ENCODE results near the gene ONECUT3. TPM values are rescaled to one million over a fixed set of nuclear protein-coding genes. Genes with fewer than 3 reads are reported as not detected.

The ONECUT3 gene
- total and polyA plus RNA-seq, 9 of the 15 experiments (the other 6 are each of a cell fraction or from before 2014, with no cell fraction given): not detected

DNA sequence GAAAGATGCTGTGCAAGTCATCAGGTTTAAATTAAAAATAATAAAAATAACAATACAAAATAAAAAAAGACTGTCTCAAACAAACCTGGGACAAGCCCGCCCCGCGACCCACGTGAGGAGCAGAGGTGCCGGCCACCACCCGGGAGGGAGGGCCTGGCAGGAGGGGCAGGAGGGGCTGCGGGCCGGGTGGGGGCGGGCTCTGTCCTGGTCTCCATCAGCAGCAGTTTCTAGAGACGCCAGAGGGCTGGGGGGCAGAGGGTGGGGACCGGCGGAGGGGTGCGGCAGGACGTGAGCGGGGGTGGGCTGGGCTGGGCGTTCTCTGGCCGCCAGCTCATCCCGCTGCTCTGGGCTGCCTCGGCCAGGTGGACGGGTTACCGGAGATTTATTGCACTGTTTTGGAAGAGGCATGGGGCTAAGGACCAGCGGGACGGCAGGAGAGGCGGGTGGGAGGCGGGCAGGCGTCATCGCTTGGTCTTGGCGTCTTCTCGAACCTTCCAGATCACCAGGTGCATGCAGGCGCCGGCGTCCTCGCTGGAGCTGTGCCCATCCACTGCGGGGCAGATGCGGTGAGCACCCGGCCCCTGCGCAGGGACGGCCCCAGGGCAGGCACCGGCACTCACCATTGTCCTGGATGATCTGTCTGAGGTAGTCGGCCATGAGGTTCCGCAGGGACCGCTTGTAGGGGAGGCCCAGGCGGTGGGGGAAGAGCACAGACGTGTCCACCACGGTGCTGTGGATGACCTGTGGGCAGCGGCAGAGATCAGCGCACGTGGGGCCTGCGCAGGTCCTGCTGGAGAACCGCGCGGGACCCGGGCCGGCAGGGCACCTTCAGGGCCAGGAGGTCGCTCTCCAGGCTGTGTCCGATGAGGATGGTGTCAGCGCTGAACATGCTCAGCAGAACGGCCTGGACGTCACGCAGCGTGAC, 62.6 kb downstream of the ONECUT3 start:
- in situ Hi-C loops (cut with MboI) (no loop called here), intact Hi-C loops (cut with micrococcal nuclease) (no loop called here)
- Histone ChIP-seq H3K4me2 (ENCODE audit: insufficient read depth, low read length) (no peak overlapping the region), H3K4me1 (replicated peaks in 1 of 2; ENCODE audit: control insufficient read depth in 2 of 2, insufficient read depth in 2 of 2, low read length in 2 of 2) (peaks cover 8 to 53% of the 10 kb centered on the region in 2 experiments; a peak in 3 of 5 replicates), H3K27me3 (ENCODE audit: control insufficient read depth in 2 of 2, insufficient read depth in 2 of 2, low read length in 2 of 2) (no peaks in the 10 kb centered on the region), H3K9ac (ENCODE audit: insufficient read depth in 1 of 2, low read depth in 2 of 2, low read length in 2 of 2) (no peak overlapping the region), H2AFZ (ENCODE audit: low read depth, low read length) (no peak overlapping the region), H3K9me1 (ENCODE audit: control insufficient read depth, insufficient read depth, low read length) (no peaks in the 10 kb centered on the region), H3K27ac (ENCODE audit: extremely low read depth, low read depth, low read length) (no peak overlapping the region), H3K79me2 (ENCODE audit: control insufficient read depth, insufficient read depth, low read length) (peaks cover 5% of the 10 kb centered on the region; the same call in 2 of the 3 replicates), H4K20me1 (replicated peaks; ENCODE audit: control insufficient read depth, insufficient read depth, low read length) (no peaks in the 10 kb centered on the region), H3K36me3 (ENCODE audit: control insufficient read depth, insufficient read depth, low read length) (peaks cover 58% of the 10 kb centered on the region; the same call in 2 of the 3 replicates), H3K9me3 (replicated peaks; ENCODE audit: control insufficient read depth, insufficient read depth, low read depth, low read length) (no peaks in the 10 kb centered on the region; the same call in 1 of the 2 replicates), H3K4me3 (no peak overlapping the region)
- WGBS (ENCODE audit: insufficient coverage, low coverage, missing lambda C conversion rate): 95% methylated on average over 24 of the region's 61 CpGs
- ChIA-PET POLR2A (interaction anchor here (0.6 to 0.7 kb wide), 2 partner anchors 11 to 14 kb away, joined by 3 to 4 read pairs; no protein-coding TSS in a partner anchor), CTCF (ENCODE audit: low intra/inter-chr PET ratio) (no interaction called here)
- DNase-seq (ENCODE audit: extremely low read depth in 1 of 4, low spot score in 3 of 4) (no peak), FAIRE-seq (no peak), ATAC-seq (no peak)
- TF ChIP-seq RBM22 (IDR thresholded peaks at IDR 0.05; ENCODE audit: low read depth, low read length, poor library complexity, severe bottlenecking): peak; percentile 58
- no peak for TF ChIP-seq FOXA3 (CRISPR knock-in tag; conservative IDR thresholded peaks at IDR 0.05 in 1 of 2, IDR thresholded peaks at IDR 0.05 in 1 of 2)
- TF ChIP-seq ZBTB33 (CRISPR knock-in tag; IDR thresholded peaks at IDR 0.05): 0 out of 2 replicates have a peak, but pooled peaks have one; percentile 55
- peak; percentile 35; the same call in 1 of the 2 replicates for TF ChIP-seq POLR2G (IDR thresholded peaks at IDR 0.05; ENCODE audit: low read depth, low read length)
- BruUV-seq (replicated peaks): no TSS peak
